Glomerular visceral epithelial cell (primary cell): ENCODE measurements around the gene BCAR3.
"Not testable (repeated sequence)": the region's sequence is repeated elsewhere in the genome, so short reads cannot be mapped to it uniquely, and the experiment has no call there.

Experiments used
- DNase-seq: peaks from one replicate; pipeline ENCODE4 v3.0.0-alpha.2; 2016; ENCODE audit errors: extremely low spot score

The BCAR3 gene

DNA sequence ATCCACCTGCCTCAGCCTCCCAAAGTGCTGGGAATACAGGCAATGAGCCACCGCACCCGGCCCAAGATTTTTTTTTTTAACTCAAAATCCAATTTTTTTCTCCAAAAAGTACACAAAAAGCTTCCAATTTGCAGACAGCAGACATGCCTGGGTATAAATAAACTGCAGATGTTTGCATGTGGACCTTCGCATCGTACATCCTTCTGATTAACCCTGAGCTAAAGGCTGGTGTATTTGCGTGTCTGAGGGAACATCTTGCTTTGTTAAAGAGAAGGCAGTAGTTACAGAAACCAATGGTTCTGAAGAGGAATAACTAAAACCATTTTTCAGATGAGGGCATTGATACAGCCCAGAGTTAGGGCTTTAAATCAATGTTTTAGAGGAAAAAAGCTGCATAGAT lies 12.7 kb downstream of the BCAR3 start:
- DNase-seq: no peak

DNA sequence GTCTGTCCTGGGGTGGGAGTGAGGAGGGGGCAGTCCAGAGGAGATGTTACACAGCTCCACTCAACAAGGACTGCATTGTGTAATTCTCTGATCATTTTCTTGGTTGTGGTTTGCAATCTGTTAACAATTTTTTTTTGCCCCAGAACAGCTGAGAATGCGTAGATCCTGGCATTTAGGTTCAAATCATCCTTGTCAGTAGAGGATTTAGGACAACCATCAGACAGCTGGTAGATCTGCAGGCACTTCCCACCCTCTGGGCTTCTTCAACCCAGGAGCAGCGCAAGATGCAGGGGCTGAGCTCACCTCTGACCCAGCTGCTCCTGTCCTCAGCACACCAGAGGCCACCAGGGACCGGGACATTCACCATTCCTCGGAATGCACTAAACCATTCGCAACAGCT lies 13.5 kb downstream of the BCAR3 start:
- no peak for DNase-seq

DNA sequence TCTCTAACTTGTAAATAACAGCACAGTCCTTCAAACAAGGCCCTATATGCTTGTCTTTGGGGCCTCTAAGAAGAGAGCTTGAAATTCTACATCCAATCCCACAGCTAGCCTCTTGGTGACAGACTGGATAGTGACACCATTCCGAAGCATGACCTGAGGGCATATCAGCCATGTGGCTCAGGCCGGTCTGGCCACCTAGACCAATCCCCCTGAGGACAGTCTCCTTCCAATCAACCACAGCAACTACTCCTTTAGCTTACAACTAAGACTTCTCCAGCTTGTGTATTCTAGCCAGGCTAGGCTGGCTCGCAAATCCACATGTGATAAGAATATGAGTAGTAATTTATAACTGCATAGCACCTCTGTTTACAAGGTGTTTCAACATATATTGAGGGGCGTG lies 14.0 kb downstream of the BCAR3 start:
- DNase-seq: no peak

DNA sequence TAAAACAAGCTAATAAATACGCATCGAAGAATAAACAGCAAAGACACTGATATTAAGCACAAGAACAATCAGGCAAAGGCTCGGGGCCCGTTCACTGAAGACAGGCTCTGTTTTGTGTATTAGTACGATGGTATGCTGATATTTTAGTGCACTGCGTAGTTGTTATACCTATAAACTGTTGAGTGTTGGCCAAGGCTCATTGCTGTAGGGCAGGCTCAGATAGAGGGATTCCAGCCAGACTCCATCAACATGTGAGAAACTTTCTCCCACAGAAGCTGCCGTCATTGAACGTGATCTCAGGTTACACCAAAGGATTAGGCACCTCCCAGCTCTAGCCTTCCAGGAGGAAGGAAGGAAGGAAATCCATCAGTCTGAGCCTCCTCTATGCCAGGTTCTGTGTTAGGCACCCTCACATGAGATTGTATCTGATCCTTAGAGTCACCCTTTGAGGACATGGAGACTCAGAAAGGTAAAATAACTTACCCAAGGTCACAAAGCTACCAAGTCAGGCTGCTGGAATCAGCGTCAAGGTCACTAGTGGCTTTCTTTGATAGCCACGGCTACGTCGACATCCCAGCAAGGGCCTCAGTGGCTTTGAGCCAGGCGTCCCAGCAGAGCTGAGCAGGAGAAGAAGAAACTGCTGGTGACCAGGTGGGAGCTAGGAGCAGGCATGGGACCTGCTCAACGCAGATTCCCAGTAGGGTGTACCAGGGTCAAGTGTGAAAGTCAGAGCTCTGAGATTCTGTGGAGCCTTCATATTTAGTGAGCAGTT lies 14.8 kb downstream of the BCAR3 start:
- peak; percentile 28 for DNase-seq

DNA sequence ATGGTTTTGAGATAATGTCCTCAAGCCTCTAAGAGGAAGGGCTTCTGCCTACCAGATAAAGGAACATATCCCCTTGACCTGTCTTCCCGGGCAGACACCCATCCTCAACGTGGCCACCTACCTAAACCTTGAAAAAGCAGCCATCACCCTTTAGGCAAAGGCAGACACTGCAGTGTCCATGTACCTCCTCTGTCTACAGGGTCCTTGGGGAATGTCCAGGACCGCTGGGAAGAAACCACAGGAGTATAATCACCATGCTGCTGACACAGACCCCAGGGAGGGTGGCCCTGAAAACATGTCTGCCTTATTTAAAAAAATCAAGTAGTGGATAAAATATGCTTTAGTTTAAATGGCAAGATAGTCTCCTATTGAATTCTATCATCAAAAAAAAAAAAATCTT lies 16.6 kb downstream of the BCAR3 start:
- DNase-seq: peak; percentile 42

DNA sequence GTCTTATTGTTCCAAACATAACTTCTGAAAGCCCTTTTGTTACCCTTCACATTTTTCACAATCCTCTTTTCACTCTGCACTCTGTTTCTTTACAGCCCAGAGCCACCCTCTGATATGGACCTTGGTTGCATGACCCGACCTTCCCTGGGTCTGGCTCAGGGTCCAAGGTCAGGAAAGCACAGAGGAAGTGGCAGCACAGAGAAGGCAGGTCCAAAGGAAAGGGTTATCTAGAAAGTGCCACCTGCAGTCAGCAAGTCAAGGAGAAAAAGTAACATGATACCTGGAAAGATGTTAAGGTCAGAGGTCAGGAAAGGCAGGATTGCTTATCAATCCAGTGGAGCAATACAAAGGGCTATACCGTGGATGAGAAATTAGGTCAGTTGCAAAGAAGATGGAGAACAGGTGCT lies 18.4 kb downstream of the BCAR3 start:
- no peak for DNase-seq

DNA sequence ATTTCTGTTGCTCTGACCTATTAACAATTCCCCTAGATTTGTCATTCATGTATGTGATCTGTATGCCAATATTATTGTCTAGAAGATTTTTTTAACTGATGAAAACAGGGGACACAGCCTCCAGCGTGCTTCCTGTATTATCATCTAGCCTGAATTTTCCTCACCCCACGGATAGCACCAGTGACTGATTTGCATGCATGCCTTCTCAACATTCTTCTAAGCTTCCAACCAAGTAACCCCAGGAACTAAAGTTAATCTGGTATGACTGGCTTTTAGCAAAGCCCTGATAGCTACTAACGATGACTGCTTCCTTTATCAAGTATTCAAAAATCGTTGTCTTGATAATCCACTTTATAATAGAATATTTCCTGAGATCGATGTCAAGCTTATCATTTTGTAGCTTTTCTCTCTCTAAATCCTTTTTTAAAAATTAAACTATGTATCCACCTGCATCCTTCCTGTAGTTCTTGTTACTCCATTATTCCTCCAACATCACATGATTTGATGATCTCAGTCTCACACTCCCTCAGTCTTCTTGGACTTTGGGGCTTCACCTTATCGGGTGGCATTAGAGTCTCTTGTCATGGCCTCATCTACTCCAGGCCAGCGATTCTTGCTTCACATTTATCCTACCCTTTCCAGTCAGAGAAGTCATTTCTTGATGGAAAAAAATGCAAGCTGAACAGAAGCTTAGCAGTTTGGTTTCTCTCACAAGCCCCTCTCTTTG lies 19.0 kb downstream of the BCAR3 start:
- peak; percentile 64 for DNase-seq

DNA sequence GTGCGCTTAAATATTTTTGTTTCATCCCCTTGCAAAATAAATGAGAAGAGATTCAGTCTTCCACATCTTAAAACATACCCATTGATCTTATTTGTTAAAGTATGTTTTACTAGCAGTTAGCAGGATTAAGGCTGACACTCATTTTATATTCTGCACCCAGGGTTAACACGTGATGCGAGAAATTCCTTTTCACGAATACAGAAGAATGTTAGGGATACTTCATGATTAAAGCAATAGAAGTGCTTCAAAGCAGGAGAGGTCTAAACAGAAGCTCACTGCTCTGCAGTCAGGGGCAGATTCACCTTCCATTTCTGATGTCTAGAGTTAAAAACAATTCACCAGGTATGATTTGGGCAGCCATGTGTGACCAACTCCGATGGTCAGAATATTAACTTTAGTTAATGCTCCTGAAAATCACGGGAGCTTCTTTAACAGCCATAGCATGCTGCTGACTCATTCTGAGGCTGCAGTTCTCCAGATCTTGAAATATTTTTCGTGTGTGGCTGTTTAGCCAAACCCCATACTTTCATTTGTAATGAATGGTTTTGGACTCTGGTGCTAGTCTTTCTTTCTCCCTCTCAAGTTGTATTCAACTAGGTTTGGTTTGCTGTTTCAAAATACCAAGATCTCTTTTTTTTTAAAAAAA lies 19.7 kb downstream of the BCAR3 start:
- peak; percentile 80 for DNase-seq

DNA sequence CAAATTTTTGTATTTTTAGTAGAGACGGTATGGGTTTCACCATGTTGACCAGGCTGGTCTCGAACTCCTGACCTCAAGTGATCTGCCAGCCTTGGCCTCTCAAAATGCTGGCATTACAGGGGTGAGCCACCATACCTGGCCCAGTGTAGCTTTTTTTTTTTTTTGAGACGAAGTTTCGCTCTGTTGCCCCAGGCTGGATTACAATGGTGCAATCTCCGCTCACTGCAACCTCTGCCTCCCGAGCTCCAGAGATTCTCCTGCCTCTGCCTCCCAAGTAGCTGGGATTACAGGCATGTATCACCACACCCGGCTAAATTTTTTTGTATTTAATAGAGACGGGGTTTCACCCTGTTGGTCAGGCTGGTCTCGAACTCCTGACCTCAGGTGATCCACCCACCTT lies 20.3 kb downstream of the BCAR3 start:
- DNase-seq: not testable (repeated sequence)

DNA sequence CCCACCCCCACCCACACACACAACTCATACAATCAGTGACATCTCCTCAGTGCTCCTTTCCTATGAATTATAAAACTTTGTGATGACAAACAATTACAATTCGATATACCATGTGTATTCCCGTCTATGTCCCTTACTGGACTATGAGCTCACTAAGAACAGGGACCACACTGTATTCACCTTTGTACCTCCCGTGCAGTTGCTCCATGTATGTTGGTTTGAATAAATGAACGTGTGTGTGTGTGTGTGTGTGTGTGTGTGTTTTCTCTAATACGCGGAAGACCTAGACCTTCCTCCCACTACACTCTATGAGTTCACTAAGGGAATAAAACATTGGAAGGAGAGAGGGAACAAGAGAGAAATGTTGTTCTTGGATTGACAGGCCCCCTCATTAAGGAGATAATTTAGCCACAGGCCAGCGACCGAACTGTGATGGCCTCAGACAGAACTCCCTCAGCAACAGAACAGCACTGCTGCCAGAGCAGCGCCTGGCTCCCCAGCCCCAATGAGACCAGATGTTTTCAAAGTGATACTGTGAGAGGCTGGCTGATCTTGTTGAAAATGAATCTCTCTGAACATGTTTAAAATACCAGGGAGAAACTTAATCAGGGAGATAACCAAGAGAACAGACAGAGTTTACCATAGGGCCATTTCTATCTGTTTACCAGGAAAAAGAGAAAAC lies 21.7 kb downstream of the BCAR3 start:
- no peak for DNase-seq

DNA sequence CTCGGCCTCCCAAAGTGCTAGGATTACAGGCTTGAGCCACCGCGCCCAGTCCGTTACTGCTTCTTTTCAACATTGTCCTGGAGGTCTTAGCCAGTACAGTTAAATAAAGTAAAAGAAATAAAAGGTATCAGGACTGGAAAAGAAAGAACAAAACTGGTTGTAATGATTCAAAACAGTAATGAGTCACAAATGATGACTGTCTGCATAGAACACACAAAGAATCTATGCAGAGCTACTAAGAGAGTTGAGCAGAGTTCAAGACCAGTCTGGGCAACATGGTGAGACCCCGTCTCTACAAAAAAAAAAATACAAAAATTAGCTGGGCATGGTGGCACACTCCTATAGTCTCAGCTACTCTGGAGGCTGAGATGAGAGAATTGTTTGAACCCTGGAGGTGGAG lies 23.4 kb downstream of the BCAR3 start:
- DNase-seq: no peak

DNA sequence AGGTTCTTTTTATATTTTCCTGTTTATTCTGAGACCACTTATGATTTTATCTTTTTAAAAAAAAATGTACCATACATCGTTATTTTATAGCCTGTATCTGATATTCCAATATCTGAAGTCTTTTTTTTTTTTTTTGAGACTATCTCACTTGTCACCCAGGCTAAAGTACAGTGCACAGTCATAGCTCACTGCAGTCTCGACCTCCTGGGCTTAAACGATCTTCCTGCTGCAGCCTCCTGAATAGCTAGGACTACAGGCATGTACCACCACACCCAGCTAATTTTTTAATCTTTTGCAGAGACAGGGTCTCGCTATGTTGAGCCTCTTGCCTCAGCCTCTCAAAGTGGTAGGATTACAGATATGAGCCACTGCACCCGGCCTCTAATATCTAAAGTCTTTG lies 25.1 kb downstream of the BCAR3 start:
- DNase-seq: no peak

DNA sequence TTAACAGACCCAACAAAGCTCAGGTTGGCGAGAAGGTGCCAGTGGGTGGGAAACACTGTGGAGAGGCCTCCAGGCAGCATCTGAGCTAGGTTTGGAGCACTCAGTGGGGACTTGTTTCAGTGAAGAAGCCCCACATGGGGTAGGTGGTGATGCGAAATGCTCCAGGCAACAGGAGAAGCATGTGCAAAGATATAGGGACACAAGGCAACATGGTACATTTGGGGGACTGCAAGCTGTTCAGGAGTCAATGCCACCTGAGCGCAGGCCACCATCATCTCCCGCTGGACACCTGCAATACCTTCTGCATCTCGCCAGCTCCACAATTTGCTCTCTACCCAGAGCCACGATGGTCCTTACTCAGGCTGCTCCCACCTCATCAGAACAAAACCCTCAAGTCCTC lies 28.0 kb downstream of the BCAR3 start:
- no peak for DNase-seq

DNA sequence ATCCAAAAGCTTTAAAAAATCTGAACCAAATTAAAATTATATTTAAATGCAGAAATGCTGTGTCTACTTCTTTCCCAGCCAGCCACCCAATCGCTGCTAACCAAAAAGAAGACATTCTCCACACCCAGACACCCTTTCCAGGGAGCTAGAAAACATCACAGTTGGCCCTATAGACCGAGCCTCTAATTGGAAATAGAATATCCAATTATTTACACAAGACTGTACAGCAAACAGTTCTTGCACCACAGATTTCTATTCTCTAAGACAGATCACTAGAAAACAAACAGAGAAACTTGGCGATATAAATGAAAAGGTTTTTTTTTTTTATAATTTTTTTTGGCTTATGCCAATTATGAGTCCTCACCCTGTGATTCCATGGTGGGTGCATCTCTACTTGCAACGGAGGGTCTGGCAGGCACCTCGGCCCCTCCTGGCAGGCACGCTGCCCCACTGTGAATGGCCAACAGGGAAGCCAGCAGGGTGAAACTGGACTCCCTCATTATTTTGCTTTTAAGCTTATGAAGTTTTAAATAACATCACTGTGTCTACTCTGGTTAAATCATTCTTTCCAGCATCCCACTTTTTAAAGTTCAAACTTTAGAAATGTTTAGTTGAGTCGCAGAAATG lies 29.2 kb downstream of the BCAR3 start:
- no peak for DNase-seq

DNA sequence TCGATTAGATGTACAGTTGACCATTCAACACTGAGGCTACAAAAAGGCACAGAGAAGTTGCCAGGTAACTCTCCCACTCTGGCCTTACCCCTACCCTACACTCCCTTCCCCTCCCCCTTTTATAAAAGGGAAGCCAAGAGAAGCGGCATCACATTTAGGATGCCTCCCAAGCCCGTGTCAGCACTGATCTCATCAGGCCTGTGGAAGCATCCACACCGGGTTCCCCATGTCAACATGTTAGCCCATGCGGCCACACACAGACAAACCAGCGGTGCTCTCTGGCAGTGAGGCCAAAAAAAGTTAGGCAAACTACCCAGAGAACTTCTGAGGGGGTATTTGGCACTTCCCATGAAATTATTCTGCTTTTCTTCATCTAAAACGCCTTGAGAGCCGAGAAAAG lies 29.9 kb downstream of the BCAR3 start:
- DNase-seq: no peak

DNA sequence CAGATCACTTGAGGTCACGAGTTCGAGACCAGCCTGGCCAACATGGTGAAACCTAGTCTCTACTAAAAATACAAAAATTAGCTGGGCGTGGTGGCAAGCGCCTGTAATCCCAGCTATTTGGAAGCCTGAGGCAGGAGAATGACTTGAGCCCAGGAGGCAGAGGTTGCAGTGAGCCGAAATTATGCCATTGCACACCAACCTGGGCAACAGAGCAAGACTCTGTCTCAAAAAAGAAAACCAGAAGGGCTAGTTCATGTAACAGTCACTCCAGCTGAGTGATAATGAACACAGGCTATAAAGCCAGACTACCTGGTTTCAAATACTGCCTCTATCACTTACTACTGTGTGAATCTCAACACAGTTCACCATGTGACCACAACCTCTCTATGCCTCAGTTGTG lies 31.5 kb downstream of the BCAR3 start:
- DNase-seq: not testable (repeated sequence)

DNA sequence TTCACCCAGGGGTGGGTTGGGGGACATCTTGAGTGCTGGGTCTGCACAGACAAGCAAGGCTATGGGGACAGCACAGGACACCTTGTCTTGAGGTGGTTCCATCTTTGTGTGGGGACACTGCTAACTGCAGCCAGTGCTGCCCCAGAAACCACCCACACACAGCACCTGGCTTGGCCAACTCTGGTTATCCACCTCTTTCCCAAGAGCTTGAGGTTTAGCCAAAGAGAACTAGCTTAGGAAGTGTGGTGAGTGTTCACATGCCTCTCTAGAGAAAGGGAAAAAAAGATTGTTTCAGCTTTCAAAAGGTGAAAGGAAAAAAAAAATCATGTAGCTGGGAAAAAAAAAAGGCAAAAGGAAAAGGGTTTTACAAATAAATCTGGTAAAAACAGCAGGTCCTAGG lies 32.4 kb downstream of the BCAR3 start:
- no peak for DNase-seq

DNA sequence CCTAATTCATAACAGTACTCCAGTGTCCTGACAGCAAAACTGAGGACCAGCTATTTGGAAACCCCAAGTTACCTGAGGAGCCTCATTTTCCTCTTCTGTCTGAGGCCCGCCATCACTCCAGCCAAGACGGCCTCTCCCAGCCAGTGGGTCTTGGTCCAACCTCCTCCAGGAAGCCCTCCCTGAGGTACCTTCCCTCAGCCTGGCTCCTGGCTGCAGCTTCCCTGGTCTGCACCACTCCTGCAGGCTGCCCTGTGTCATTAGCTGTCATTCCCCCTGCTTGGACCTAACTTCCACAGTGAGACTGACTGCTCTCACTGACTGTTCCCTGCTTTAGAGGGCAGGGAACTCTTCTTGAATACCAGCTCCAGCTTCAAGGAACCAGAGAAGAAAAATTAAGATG lies 33.0 kb downstream of the BCAR3 start:
- DNase-seq: no peak

DNA sequence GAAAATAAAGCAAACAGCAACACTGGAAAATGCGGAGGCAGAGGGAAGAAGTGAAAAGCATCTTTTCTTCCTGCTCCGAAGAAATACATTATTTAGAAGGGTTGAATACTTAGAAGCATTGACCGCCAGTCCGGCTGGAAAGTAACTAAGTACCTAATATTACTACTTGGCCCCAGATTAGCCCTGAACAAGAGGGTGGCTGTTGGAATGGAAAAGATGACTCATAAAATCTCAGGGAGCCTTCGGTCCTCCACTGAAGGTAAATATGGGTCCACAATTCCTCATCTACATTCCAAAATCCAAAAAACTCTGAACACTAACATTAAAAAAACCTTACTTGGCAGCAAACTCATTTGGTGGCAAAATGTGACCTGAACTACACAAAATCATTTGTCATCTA lies 40.1 kb downstream of the BCAR3 start:
- DNase-seq: no peak

DNA sequence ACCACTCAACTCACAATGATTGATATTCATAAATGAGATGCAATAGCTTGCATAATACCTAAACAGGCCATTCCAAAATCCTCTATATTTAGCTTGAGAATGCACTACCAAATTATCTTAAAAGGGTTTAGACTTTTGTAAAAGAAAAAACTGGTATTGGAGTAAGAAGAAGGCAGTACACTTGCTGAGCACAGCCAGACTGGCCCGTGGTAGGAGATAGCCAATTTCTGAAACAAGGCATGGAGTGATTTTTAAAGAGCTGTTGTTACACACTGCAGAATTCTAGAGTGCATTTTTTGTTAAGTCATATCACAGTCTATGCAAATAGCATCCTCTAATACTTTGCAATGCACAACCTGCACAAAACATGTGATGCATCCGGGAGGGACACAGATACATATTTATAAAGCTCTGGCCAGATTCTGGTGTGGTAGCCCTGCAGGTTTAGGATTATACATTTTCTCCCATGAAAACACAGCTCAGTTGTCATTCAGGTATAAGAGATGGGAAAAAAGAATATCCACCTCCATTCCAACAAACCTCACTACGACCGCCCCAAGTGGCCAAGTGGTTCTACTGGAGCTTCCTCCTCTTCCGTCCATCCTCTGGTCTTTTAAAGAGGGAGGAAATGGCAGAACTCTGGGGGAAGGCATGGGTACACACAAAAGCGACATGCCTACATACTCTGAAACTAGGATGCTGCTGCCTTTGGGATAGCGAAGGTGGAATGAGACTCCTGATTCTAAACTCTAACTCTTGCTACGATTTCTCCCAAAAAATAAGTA lies 40.8 kb downstream of the BCAR3 start:
- DNase-seq: no peak

DNA sequence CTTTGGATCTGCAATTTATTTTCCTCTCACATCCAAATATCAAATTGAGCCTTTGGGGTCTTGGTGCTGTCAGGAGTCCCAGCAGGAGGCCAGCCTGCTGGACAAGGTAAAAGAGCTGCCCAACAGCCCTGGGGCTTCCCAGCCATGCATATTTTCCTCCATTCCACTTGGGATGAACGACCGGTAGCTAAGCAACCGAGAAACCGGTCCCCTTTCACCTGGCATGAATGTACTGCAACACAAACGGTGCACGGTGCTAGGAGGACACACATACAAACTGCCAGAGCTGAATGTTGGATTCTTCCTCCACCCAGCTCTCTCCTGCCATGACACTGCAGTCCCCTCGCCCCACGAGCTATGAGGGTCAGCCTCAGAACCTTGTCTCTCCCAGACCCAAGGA lies 42.7 kb downstream of the BCAR3 start:
- no peak for DNase-seq
